GM23338 (cell line): ENCODE data around the gene TCF12. TPM values are rescaled to one million over a fixed set of nuclear protein-coding genes. Genes with fewer than 3 reads are reported as not detected.

Experiments
- ATAC-seq: fragments of 200-7000 bp; cut with Tn5 transposase; 3 replicates; pipeline ENCODE4 v1.9.1; 2020
- DNase-seq: peaks from one replicate; pipeline ENCODE4 v3.0.0-alpha.2; 2015; ENCODE audit warnings: low spot score
- H2AFZ ChIP-seq: fragments of 200-600 bp; sonication (generic); 2 replicates; pipeline ENCODE4 v1.8.0; 2016; ENCODE audit warnings: antibody characterized with exemption, mild to moderate bottlenecking, moderate library complexity
- H3F3A ChIP-seq: fragments of 200-600 bp; sonication (generic); replicated peaks from 2 replicates; pipeline ENCODE4 v1.8.0; 2017; ENCODE audit warnings: antibody characterized with exemption, mixed run types, low read depth
- H3K27ac ChIP-seq: fragments of 200-600 bp; sonication (generic); 2 replicates; pipeline ENCODE4 v1.6.1; 2016; ENCODE audit warnings: low read depth
- H3K27me3 ChIP-seq: fragments of 200-600 bp; sonication (generic); 2 replicates; pipeline ENCODE4 v1.8.0; 2016; ENCODE audit warnings: mild to moderate bottlenecking, mixed run types, moderate library complexity; ENCODE audit not compliant: insufficient read depth
- H3K36me3 ChIP-seq: fragments of 200-600 bp; sonication (generic); 2 replicates; pipeline ENCODE4 v1.8.0; 2016; ENCODE audit warnings: mild to moderate bottlenecking; ENCODE audit not compliant: insufficient read depth
- H3K4me1 ChIP-seq: fragments of 200-600 bp; sonication (generic); 2 replicates; pipeline ENCODE4 v1.8.0; 2016; ENCODE audit warnings: mild to moderate bottlenecking, moderate library complexity; ENCODE audit not compliant: insufficient read depth
- H3K4me2 ChIP-seq: fragments of 200-600 bp; sonication (generic); 2 replicates; pipeline ENCODE4 v1.7.1; 2017; ENCODE audit warnings: mixed run types
- H3K4me3 ChIP-seq: fragments of 200-600 bp; sonication (generic); 2 replicates; pipeline ENCODE4 v1.6.1; 2016; ENCODE audit warnings: mixed run types
- H3K79me2 ChIP-seq: fragments of 200-600 bp; sonication (generic); replicated peaks from 2 replicates; pipeline ENCODE4 v1.8.0; 2017; ENCODE audit warnings: mild to moderate bottlenecking; ENCODE audit not compliant: insufficient read depth
- H3K9me2 ChIP-seq: fragments of 200-600 bp; sonication (generic); 2 replicates; pipeline ENCODE4 v1.8.0; 2017; ENCODE audit not compliant: insufficient read depth
- H4K20me1 ChIP-seq: fragments of 200-600 bp; sonication (generic); replicated peaks from 2 replicates; pipeline ENCODE4 v1.8.0; 2017; ENCODE audit warnings: mild to moderate bottlenecking; ENCODE audit not compliant: insufficient read depth
- H3K27ac Mint-ChIP-seq: 2 replicates; pipeline ENCODE4 v1.8.0; 2020; ENCODE audit warnings: inconsistent platforms, mild to moderate bottlenecking, moderate library complexity, mixed read lengths
- H3K27me3 Mint-ChIP-seq: 3 replicates; pipeline ENCODE4 v1.8.0; 2022; ENCODE audit warnings: low read depth, mild to moderate bottlenecking, moderate library complexity, mixed read lengths, inconsistent platforms; ENCODE audit not compliant: insufficient read depth, poor library complexity
- H3K36me3 Mint-ChIP-seq: 3 replicates; pipeline ENCODE4 v1.8.0; 2021; ENCODE audit warnings: low read depth, mild to moderate bottlenecking, inconsistent platforms, moderate library complexity, mixed read lengths
- H3K4me1 Mint-ChIP-seq: 3 replicates; pipeline ENCODE4 v1.8.0; 2020; ENCODE audit warnings: mild to moderate bottlenecking, inconsistent platforms, mixed read lengths
- H3K4me3 Mint-ChIP-seq: 3 replicates; pipeline ENCODE4 v1.8.0; 2021; ENCODE audit warnings: moderate library complexity, mild to moderate bottlenecking, inconsistent platforms, mixed read lengths
- H3K9me3 Mint-ChIP-seq: 3 replicates; pipeline ENCODE4 v1.8.0; 2020; ENCODE audit warnings: moderate library complexity, mild to moderate bottlenecking, inconsistent platforms, mixed read lengths
- CREB1 ChIP-seq: fragments of 250-450 bp; sonication (Bioruptor Pico); IDR thresholded peaks from 2 replicates; pipeline ENCODE4 v1.5.0; 2020; ENCODE audit warnings: low read depth, mild to moderate bottlenecking, moderate library complexity
- ETS1 ChIP-seq: IDR thresholded peaks from 2 replicates; pipeline ENCODE4 v1.6.1; 2016; ENCODE audit warnings: antibody characterized with exemption
- EZH2 ChIP-seq: fragments of 200-600 bp; sonication (generic); IDR thresholded peaks from one replicate; pipeline ENCODE4 v1.8.0; 2017; ENCODE audit warnings: antibody characterized with exemption, mild to moderate bottlenecking, low read depth; ENCODE audit not compliant: unreplicated experiment
- JUNB ChIP-seq: IDR thresholded peaks from one replicate; pipeline ENCODE4 v1.6.1; 2016; ENCODE audit warnings: antibody characterized with exemption; ENCODE audit not compliant: unreplicated experiment
- POLR2AphosphoS5 ChIP-seq: IDR thresholded peaks from 2 replicates; pipeline ENCODE4 v1.6.1; 2016; ENCODE audit warnings: antibody characterized with exemption, low read depth
- REST ChIP-seq: IDR thresholded peaks from one replicate; pipeline ENCODE4 v1.6.1; 2018; ENCODE audit warnings: antibody characterized with exemption; ENCODE audit not compliant: unreplicated experiment
- ZNF114 ChIP-seq: fragments of 250-450 bp; sonication (Bioruptor Pico); IDR thresholded peaks from 2 replicates; pipeline ENCODE4 v1.5.0; 2020; ENCODE audit warnings: mild to moderate bottlenecking, moderate library complexity
- ZNF331 ChIP-seq: fragments of 250-450 bp; sonication (Bioruptor Pico); IDR thresholded peaks from 2 replicates; pipeline ENCODE4 v1.5.0; 2020; ENCODE audit warnings: low read depth, mild to moderate bottlenecking, moderate library complexity
- ZNF462 ChIP-seq: fragments of 250-450 bp; sonication (Bioruptor Pico); IDR thresholded peaks from 2 replicates; pipeline ENCODE4 v1.5.0; 2020; ENCODE audit warnings: mild to moderate bottlenecking, moderate library complexity
- polyA plus RNA-seq: library from polyadenylated mRNA; unstranded; fragments of >200 nt; fragmentation: Nextera tagmentation; extraction: Ambion mirVana; gene quantifications from 2 replicates; pipeline ENCODE4 v1.2.1, GENCODE V29; 2016
- total RNA-seq: library from RNA; depleted of rRNA; stranded (reverse); fragments of >200 nt; shearing (Covaris generic); gene quantifications from 2 replicates; pipeline ENCODE4 v1.2.3, GENCODE V29; 2014

The TCF12 gene
- total and polyA plus RNA-seq, 2 experiments from 2014 or later = 27.6 to 104 TPM

- H3K4me3 Mint-ChIP-seq = no peak overlapping the region
- ATAC-seq = no peak
- 0 out of 2 replicates have a peak, but pooled peaks cover 8% of the 10 kb centered on the region for H3K4me1 ChIP-seq
Measured at GRCh38 chr15:57156210-57156884, 237.9 kb downstream of the TCF12 start.

GRCh38 chr15:57158589-57158988 lies 240.1 kb downstream of the TCF12 start:
- Mint-ChIP-seq H3K27me3 (peaks cover 4% of the 10 kb centered on the region), H3K4me1 (peaks cover 24% of the 10 kb centered on the region), H3K36me3 (no peaks in the 10 kb centered on the region), H3K9me3 (no peaks in the 10 kb centered on the region), H3K27ac (no peak overlapping the region), H3K4me3 (no peak overlapping the region)
- Histone ChIP-seq H2AFZ (no peak overlapping the region), H3K36me3 (no peaks in the 10 kb centered on the region), H3F3A (no peaks in the 10 kb centered on the region), H4K20me1 (no peaks in the 10 kb centered on the region; the same call in 1 of the 2 replicates), H3K27me3 (no peaks in the 10 kb centered on the region), H3K4me1 (0 out of 2 replicates have a peak, but pooled peaks cover 8% of the 10 kb centered on the region), H3K4me3 (no peak overlapping the region), H3K9me2 (no peaks in the 10 kb centered on the region), H3K79me2 (no peaks in the 10 kb centered on the region; the same call in 1 of the 2 replicates), H3K4me2 (no peak overlapping the region), H3K27ac (no peak overlapping the region)
- ATAC-seq (no peak), DNase-seq (no peak)
- TF ChIP-seq ZNF462 (CRISPR knock-in tag) (no peak), POLR2AphosphoS5 (no peak), ETS1 (no peak)

More at GRCh38 chr15:57156210-57156884, 237.9 kb downstream of the TCF12 start:
- no peaks in the 10 kb centered on the region for H3K36me3 ChIP-seq
- H4K20me1 ChIP-seq = no peaks in the 10 kb centered on the region; the same call in 1 of the 2 replicates
- H3F3A ChIP-seq = no peaks in the 10 kb centered on the region
- Mint-ChIP-seq H3K27me3 (peaks cover 7% of the 10 kb centered on the region), H3K27ac (peak overlapping the region; percentile 17; the same call in 1 of the 2 replicates), H3K9me3 (peaks cover 15% of the 10 kb centered on the region), H3K36me3 (peaks cover 20% of the 10 kb centered on the region), H3K4me1 (peaks cover 26% of the 10 kb centered on the region)
- TF ChIP-seq EZH2 = no peak
- no peak for TF ChIP-seq POLR2AphosphoS5
- TF ChIP-seq ZNF114 (CRISPR knock-in tag) = no peak
- TF ChIP-seq JUNB = no peak
- TF ChIP-seq CREB1 = no peak
- no peak for TF ChIP-seq ZNF331 (CRISPR knock-in tag)
- no peak for TF ChIP-seq REST
- no peak for DNase-seq
- no peak overlapping the region for H2AFZ ChIP-seq
- H3K4me3 ChIP-seq = no peak overlapping the region
- no peaks in the 10 kb centered on the region for H3K9me2 ChIP-seq
- H3K27ac ChIP-seq = no peak overlapping the region
- H3K27me3 ChIP-seq = no peaks in the 10 kb centered on the region
- H3K4me2 ChIP-seq = no peak overlapping the region
- no peaks in the 10 kb centered on the region; the same call in 1 of the 2 replicates for H3K79me2 ChIP-seq
